IPS DF 6.9 (cell line): ENCODE results near the gene RSRC1.
"Not testable (repeated sequence)": the region's sequence is repeated elsewhere in the genome, so short reads cannot be mapped to it uniquely, and the experiment has no call there.

Source experiments
- DNase-seq: peaks from one replicate; pipeline ENCODE4 v3.0.0-alpha.2; 2013; ENCODE audit warnings: low read depth, low spot score
- H3K27ac ChIP-seq: one replicate; pipeline ENCODE4 v1.5.1; 2013; ENCODE audit warnings: low read length, control low read depth
- H3K27me3 ChIP-seq: 2 replicates; pipeline ENCODE4 v1.6.1; 2013; ENCODE audit warnings: mild to moderate bottlenecking, low read length; ENCODE audit not compliant: control insufficient read depth, insufficient read depth
- H3K36me3 ChIP-seq: 2 replicates; pipeline ENCODE4 v1.6.1; 2013; ENCODE audit warnings: low read length; ENCODE audit not compliant: control insufficient read depth, insufficient read depth
- H3K4me1 ChIP-seq: 2 replicates; pipeline ENCODE4 v1.6.1; 2013; ENCODE audit warnings: low read length; ENCODE audit not compliant: control insufficient read depth, insufficient read depth
- H3K4me3 ChIP-seq: 2 replicates; pipeline ENCODE4 v1.5.1; 2013; ENCODE audit warnings: mild to moderate bottlenecking, low read length
- H3K9me3 ChIP-seq: 2 replicates; pipeline ENCODE4 v1.6.1; 2013; ENCODE audit warnings: low read length, inconsistent platforms; ENCODE audit not compliant: control insufficient read depth, insufficient read depth
- WGBS: extraction: QIAGEN DNeasy Blood & Tissue Kit; methylation state at CpG from one replicate; pipeline ENCODE4 v1.1.7; 2013; ENCODE audit warnings: mixed read lengths, missing lambda C conversion rate; ENCODE audit not compliant: insufficient read length, insufficient coverage; 5-methylcytosine and 5-hydroxymethylcytosine counted together

Gene RSRC1

GRCh38 chr3:158221426-158221825 lies 111.5 kb downstream of the RSRC1 start:
- no peaks in the 10 kb centered on the region for H3K9me3 ChIP-seq
- H3K36me3 ChIP-seq, result no peaks in the 10 kb centered on the region
- H3K27ac ChIP-seq, result no peak overlapping the region
- no peak overlapping the region for H3K4me3 ChIP-seq
- H3K27me3 ChIP-seq, result no peaks in the 10 kb centered on the region
- no peak for DNase-seq
- no peaks in the 10 kb centered on the region for H3K4me1 ChIP-seq
- no CpG with 5 or more reads among the region's 2 CpGs for WGBS

DNA sequence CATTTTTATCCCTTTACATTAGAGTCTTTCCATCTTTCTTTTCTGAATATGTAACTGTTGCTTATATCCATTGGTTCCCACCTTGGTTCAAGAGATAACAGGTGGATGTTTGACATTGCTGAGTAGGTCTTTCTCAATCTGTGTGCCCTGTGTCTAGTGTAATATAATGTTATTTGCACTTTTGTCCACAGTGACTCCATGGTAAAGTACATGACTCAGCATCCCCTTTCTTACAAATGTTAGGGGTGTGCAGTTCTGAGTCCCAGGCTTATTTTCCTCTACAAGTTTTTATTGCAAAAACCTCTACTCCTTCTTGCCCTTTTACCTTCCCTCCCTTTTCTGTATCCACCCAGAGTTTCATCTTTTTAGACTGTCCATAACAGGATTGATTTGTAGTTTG lies 116.5 kb downstream of the RSRC1 start:
- Histone ChIP-seq H3K27ac (no peak overlapping the region), H3K4me3 (no peak overlapping the region), H3K4me1 (no peaks in the 10 kb centered on the region), H3K36me3 (no peaks in the 10 kb centered on the region), H3K9me3 (no peaks in the 10 kb centered on the region), H3K27me3 (no peaks in the 10 kb centered on the region)
- DNase-seq, result no peak

DNA sequence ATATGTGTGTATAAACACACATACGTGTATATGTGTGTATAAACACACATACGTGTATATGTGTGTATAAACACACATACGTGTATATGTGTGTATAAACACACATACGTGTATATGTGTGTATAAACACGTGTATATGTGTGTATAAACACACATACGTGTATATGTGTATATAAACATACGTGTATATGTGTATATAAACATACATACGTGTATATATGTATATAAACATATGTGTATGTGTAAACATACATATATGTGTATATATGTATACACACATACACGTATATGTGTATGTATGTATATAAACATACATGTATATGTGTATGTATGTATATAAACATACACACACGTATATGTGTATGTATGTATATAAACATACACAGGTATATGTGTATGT lies 119.1 kb downstream of the RSRC1 start:
- not testable (repeated sequence) for H3K27me3 ChIP-seq, H3K27ac ChIP-seq, H3K4me3 ChIP-seq, H3K4me1 ChIP-seq, H3K9me3 ChIP-seq, H3K36me3 ChIP-seq, DNase-seq
- no CpG with 5 or more reads among the region's 10 CpGs for WGBS

DNA sequence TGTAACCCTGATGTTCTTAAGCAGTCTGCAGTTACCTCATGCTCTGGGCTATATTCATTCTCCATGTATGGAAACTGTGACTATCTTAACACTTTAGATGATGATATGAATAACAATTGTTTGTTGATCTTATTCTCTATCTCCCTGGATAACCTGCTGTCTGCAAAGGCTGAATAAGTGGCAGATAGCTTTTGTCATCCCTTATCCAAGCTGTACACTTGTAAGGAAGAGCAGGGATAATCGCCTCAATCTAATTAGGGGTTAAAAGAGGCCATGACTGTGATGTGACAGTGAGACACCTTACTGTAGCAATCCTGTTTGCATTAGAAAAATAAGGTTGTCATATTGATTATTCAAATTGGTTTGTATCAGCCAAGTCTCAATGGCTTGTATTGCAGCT lies 123.9 kb downstream of the RSRC1 start:
- no peak overlapping the region for H3K27ac ChIP-seq
- DNase-seq, result no peak
- no peaks in the 10 kb centered on the region for H3K36me3 ChIP-seq
- no CpG with 5 or more reads among the region's 1 CpG for WGBS
- H3K9me3 ChIP-seq, result no peaks in the 10 kb centered on the region
- no peaks in the 10 kb centered on the region for H3K27me3 ChIP-seq
- H3K4me3 ChIP-seq, result no peak overlapping the region
- no peaks in the 10 kb centered on the region for H3K4me1 ChIP-seq

DNA sequence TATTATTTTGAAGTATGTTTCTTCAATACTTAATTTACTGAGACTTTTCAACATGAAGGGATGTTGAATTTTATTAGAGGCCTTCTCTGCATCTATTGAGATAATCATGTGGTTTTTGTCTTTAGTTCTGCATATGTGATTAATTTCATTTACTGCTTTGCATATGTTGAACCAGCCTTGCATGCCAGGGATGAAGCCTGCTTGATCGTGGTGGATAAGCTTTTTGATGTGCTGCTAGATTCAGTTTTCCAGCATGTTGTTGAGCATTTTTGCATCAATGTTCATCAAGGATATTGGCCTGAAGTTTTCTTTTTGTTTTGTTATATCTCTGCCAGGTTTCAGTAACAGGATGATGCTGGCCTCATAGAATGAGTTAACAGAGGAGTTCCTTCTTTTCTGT lies 134.4 kb downstream of the RSRC1 start:
- Histone ChIP-seq H3K9me3 (no peaks in the 10 kb centered on the region), H3K36me3 (no peaks in the 10 kb centered on the region), H3K27me3 (no peaks in the 10 kb centered on the region), H3K4me1 (no peaks in the 10 kb centered on the region), H3K4me3 (no peak overlapping the region), H3K27ac (no peak overlapping the region)
- DNase-seq, result no peak
- WGBS, result no CpG with 5 or more reads among the region's 1 CpG

GRCh38 chr3:158247288-158247687 lies 137.4 kb downstream of the RSRC1 start:
- Histone ChIP-seq H3K4me1 (no peaks in the 10 kb centered on the region), H3K27me3 (no peaks in the 10 kb centered on the region), H3K27ac (no peak overlapping the region), H3K4me3 (no peak overlapping the region), H3K9me3 (no peaks in the 10 kb centered on the region), H3K36me3 (no peaks in the 10 kb centered on the region)
- WGBS, result no CpG with 5 or more reads among the region's 3 CpGs
- DNase-seq, result no peak

- Histone ChIP-seq H3K27ac (no peak overlapping the region), H3K4me1 (no peaks in the 10 kb centered on the region), H3K4me3 (no peak overlapping the region), H3K36me3 (no peaks in the 10 kb centered on the region), H3K9me3 (no peaks in the 10 kb centered on the region), H3K27me3 (no peaks in the 10 kb centered on the region)
- DNase-seq, result no peak
These were observed 138.4 kb downstream of the RSRC1 start for GRCh38 chr3:158248261-158248660.

- H3K4me3 ChIP-seq, result no peak overlapping the region
- WGBS, result no CpG with 5 or more reads among the region's 2 CpGs
- no peaks in the 10 kb centered on the region for H3K9me3 ChIP-seq
- no peaks in the 10 kb centered on the region for H3K4me1 ChIP-seq
- no peaks in the 10 kb centered on the region for H3K36me3 ChIP-seq
- H3K27me3 ChIP-seq, result no peaks in the 10 kb centered on the region
- DNase-seq, result no peak
- H3K27ac ChIP-seq, result no peak overlapping the region
These were observed 139.3 kb downstream of the RSRC1 start for GRCh38 chr3:158249183-158249582.

- Histone ChIP-seq H3K4me1 (no peaks in the 10 kb centered on the region), H3K27me3 (no peaks in the 10 kb centered on the region), H3K36me3 (no peaks in the 10 kb centered on the region), H3K4me3 (no peak overlapping the region), H3K27ac (no peak overlapping the region), H3K9me3 (no peaks in the 10 kb centered on the region)
- no peak for DNase-seq
- WGBS, result no CpG with 5 or more reads among the region's 3 CpGs
These were observed 148.7 kb downstream of the RSRC1 start for GRCh38 chr3:158258619-158259018.

GRCh38 chr3:158260392-158260791 lies 150.5 kb downstream of the RSRC1 start:
- Histone ChIP-seq H3K36me3 (no peaks in the 10 kb centered on the region), H3K4me3 (no peak overlapping the region), H3K27me3 (no peaks in the 10 kb centered on the region), H3K9me3 (no peaks in the 10 kb centered on the region), H3K27ac (no peak overlapping the region), H3K4me1 (no peaks in the 10 kb centered on the region)
- no CpG with 5 or more reads among the region's 4 CpGs for WGBS
- DNase-seq, result no peak

- H3K27ac ChIP-seq, result no peak overlapping the region
- WGBS, result no CpG with 5 or more reads among the region's 4 CpGs
- no peaks in the 10 kb centered on the region for H3K27me3 ChIP-seq
- H3K4me1 ChIP-seq, result no peaks in the 10 kb centered on the region
- DNase-seq, result no peak
- no peak overlapping the region for H3K4me3 ChIP-seq
- H3K9me3 ChIP-seq, result no peaks in the 10 kb centered on the region
- no peaks in the 10 kb centered on the region for H3K36me3 ChIP-seq
These were observed 151.6 kb downstream of the RSRC1 start for GRCh38 chr3:158261371-158261991.
